Stomach (tissue), 4 donors: ENCODE results near the gene KCNH5.

Experiments
- POLR2A ChIP-seq, 4 donors: fragments of 450-650 bp; IDR thresholded peaks; one replicate each; pipeline ENCODE4 v1.6.1; 2016; ENCODE audit warnings: antibody characterized with exemption in 4 of 4, control low read depth in 2 of 4, mild to moderate bottlenecking in 1 of 4, moderate library complexity in 1 of 4
- TF ChIP-seq, protein P1 (sequence below), 7 experiments: fragments of 450-650 bp in 4 of 7; fragments of 200-600 bp in 3 of 7; sonication (generic) in 3 of 7; IDR thresholded peaks; one replicate each; pipeline ENCODE4 v1.5.1; 2016 to 2019; ENCODE audit warnings: antibody characterized with exemption in 7 of 7, control low read depth in 2 of 7, mild to moderate bottlenecking in 1 of 7

GRCh38 chr14:62921466-62921865 is 123.8 kb downstream of the KCNH5 start:
- TF ChIP-seq, protein P1, sequence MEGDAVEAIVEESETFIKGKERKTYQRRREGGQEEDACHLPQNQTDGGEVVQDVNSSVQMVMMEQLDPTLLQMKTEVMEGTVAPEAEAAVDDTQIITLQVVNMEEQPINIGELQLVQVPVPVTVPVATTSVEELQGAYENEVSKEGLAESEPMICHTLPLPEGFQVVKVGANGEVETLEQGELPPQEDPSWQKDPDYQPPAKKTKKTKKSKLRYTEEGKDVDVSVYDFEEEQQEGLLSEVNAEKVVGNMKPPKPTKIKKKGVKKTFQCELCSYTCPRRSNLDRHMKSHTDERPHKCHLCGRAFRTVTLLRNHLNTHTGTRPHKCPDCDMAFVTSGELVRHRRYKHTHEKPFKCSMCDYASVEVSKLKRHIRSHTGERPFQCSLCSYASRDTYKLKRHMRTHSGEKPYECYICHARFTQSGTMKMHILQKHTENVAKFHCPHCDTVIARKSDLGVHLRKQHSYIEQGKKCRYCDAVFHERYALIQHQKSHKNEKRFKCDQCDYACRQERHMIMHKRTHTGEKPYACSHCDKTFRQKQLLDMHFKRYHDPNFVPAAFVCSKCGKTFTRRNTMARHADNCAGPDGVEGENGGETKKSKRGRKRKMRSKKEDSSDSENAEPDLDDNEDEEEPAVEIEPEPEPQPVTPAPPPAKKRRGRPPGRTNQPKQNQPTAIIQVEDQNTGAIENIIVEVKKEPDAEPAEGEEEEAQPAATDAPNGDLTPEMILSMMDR (IDR thresholded peaks at IDR 0.05), result no peak
- no peak for TF ChIP-seq POLR2A (IDR thresholded peaks at IDR 0.05)
